K562 (cell line): Measurements from ENCODE around the gene ANKS3. TPM values are rescaled to one million over a fixed set of nuclear protein-coding genes. Genes with fewer than 3 reads are reported as not detected.

Source experiments
- BCL6 ChIP-seq: fragments of 250-450 bp; sonication (Bioruptor Pico); IDR thresholded peaks from 2 replicates; pipeline ENCODE4 v1.4.0; 2020
- CSDE1 ChIP-seq, 2 experiments: fragments of 450-650 bp; IDR thresholded peaks; 2 replicates each; pipeline ENCODE4 v1.6.1; 2016; ENCODE audit warnings: mild to moderate bottlenecking in 1 of 2
- DACH1 ChIP-seq: fragments of 450-650 bp; IDR thresholded peaks from 2 replicates; pipeline ENCODE4 v1.6.1; 2018; ENCODE audit not compliant: partially characterized antibody
- DMBX1 ChIP-seq: fragments of 250-450 bp; sonication (Bioruptor Pico); IDR thresholded peaks from 2 replicates; pipeline ENCODE4 v1.8.0; 2022; ENCODE audit warnings: inconsistent platforms, mild to moderate bottlenecking, moderate library complexity, borderline replicate concordance
- HDAC2 ChIP-seq: fragments of 450-650 bp; IDR thresholded peaks from 2 replicates; pipeline ENCODE4 v1.6.1; 2016; ENCODE audit warnings: mild to moderate bottlenecking
- ILF3 ChIP-seq: fragments of 450-650 bp; IDR thresholded peaks from 2 replicates; pipeline ENCODE4 v1.6.1; 2018; ENCODE audit warnings: antibody characterized with exemption, mild to moderate bottlenecking, moderate library complexity, borderline replicate concordance
- KDM5B ChIP-seq: fragments of 200-600 bp; sonication (generic); IDR thresholded peaks from 2 replicates; pipeline ENCODE4 v1.6.1; 2012; ENCODE audit warnings: low read depth, mild to moderate bottlenecking, moderate library complexity, low read length, control low read depth, inconsistent platforms; ENCODE audit not compliant: insufficient replicate concordance
- MEIS2 ChIP-seq: fragments of 450-650 bp; IDR thresholded peaks from 2 replicates; pipeline ENCODE4 v1.6.1; 2014; ENCODE audit warnings: mild to moderate bottlenecking; ENCODE audit not compliant: partially characterized antibody
- NFE2L1 ChIP-seq: fragments of 450-650 bp; IDR thresholded peaks from 2 replicates; pipeline ENCODE4 v1.6.1; 2016; ENCODE audit warnings: missing genetic modification characterization, low read depth, mild to moderate bottlenecking, missing compliant biosample characterization, moderate library complexity, borderline replicate concordance
- PCBP2 ChIP-seq: fragments of 200-400 bp; formaldehyde crosslinking; IDR thresholded peaks from 2 replicates; pipeline ENCODE4 v1.6.1; 2018; ENCODE audit warnings: low read length, low read depth, mild to moderate bottlenecking, moderate library complexity; ENCODE audit not compliant: poor library complexity, severe bottlenecking
- ZNF766 ChIP-seq: fragments of 200-800 bp; sonication (Bioruptor generic); conservative IDR thresholded peaks from 2 replicates; pipeline ENCODE4 v1.6.1; 2016; ENCODE audit warnings: missing genetic modification characterization, missing compliant biosample characterization
- polyA plus RNA-seq, 8 experiments: library from polyadenylated mRNA; depleted of rRNA in 4 of 8; stranded (reverse) in 5 of 8; unstranded in 3 of 8; fragments of >200 nt; fragmentation: Nextera tagmentation in 2 of 8; fragmentation: Illumina TruSeq in 1 of 8; extraction: Ambion mirVana in 2 of 8; extraction: Trizol in 1 of 8; gene quantifications; 2 replicates each; pipeline versions ENCODE4 v1.2.1 to v1.2.3, GENCODE V29; 2011 to 2014; ENCODE audit warnings: inconsistent platforms in 1 of 8, missing spikeins in 1 of 8
- total RNA-seq, 7 experiments: library from RNA; depleted of rRNA in 6 of 7; stranded (reverse); fragments of >200 nt in 6 of 7; fragmentation: Illumina TruSeq in 2 of 7; extraction: Trizol in 2 of 7; gene quantifications; 2 replicates each; pipeline versions ENCODE4 v1.2.1 to v1.2.3, GENCODE V29; 2011 to 2021; ENCODE audit warnings: low replicate concordance in 1 of 7
- TF ChIP-seq, protein P1 (sequence below): fragments of 450-650 bp; IDR thresholded peaks from 2 replicates; pipeline ENCODE4 v1.6.1; 2016; ENCODE audit warnings: borderline replicate concordance
- TF ChIP-seq, protein P2 (sequence below): conservative IDR thresholded peaks from 2 replicates; pipeline ENCODE4 v1.6.1; 2011; ENCODE audit warnings: low read depth, mild to moderate bottlenecking, low read length; ENCODE audit not compliant: control insufficient read depth
- TF ChIP-seq, protein P3 (sequence below): fragments of 450-650 bp; IDR thresholded peaks from 2 replicates; pipeline ENCODE4 v1.6.1; 2016; ENCODE audit warnings: antibody characterized with exemption
- TF ChIP-seq, protein P4 (sequence below): fragments of 450-650 bp; IDR thresholded peaks from 2 replicates; pipeline ENCODE4 v1.6.1; 2017; ENCODE audit warnings: mild to moderate bottlenecking, moderate library complexity
- TF ChIP-seq, protein P5 (sequence below): fragments of 450-650 bp; IDR thresholded peaks from 2 replicates; pipeline ENCODE4 v1.6.1; 2016; ENCODE audit warnings: missing biosample characterization, missing genetic modification characterization
- TF ChIP-seq, protein P6 (sequence below): fragments of 450-650 bp; formaldehyde crosslinking; IDR thresholded peaks from 2 replicates; pipeline ENCODE4 v1.4.0; 2020; ENCODE audit warnings: mild to moderate bottlenecking, moderate library complexity

The ANKS3 gene
- total and polyA plus RNA-seq, 9 of the 15 experiments (the other 6 are each of a cell fraction or from before 2014, with no cell fraction given) = 0.43 to 25.7 (median 14.8) TPM

DNA sequence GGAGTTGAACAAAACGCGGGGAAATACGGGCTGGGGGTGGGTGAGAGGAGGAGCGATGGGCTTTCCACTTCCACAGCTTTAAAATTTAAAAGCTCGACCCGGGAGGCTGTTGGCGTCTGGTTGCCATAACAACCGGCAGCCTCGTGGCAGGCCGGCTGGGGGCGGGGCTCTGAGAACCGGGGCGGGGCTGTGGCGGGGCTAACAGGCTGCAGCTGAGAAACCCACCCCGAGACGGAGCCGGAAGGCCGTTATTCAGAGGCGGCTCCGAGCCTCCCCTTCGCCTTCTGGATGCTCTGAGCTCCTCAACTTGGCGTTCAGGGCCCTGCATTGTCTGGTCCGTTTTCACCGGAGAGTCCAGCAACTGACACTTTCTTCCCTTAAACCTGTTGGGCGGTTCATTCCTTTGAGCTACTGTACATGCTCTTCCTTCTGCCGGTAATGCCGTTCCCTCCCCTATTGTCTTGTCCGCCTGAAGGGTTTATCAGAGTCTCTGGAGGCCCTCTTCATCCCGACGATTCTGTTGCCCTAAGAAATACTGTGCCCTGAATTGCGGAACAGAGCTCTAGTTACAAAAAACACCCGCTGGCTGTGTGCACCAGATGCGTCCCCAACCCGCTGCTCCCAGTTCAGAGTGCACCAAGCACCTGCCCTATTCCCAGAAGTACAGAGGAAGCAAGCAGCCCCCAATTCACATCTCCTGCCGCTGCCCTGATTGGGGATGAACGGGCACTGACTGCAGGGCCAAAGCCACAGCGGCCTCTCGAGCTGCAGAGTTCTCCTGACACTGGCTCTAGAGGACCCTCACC is 862 bp upstream of the ANKS3 start (continued):
- TF ChIP-seq HDAC2 (0 out of 2 replicates have a peak, but pooled peaks have one; percentile 6), NFE2L1 (tag) (no peak), PCBP2 (no peak), ILF3 (no peak), DMBX1 (CRISPR knock-in tag) (no peak), BCL6 (CRISPR knock-in tag) (no peak), MEIS2 (no peak), ZNF766 (no peak), KDM5B (peak; percentile 87), DACH1 (no peak), CSDE1 (IDR thresholded peaks at IDR 0.05) (peak in 1 of 2 experiments; percentile 68; a peak in 1 of 4 replicates)
- TF ChIP-seq, protein P1, sequence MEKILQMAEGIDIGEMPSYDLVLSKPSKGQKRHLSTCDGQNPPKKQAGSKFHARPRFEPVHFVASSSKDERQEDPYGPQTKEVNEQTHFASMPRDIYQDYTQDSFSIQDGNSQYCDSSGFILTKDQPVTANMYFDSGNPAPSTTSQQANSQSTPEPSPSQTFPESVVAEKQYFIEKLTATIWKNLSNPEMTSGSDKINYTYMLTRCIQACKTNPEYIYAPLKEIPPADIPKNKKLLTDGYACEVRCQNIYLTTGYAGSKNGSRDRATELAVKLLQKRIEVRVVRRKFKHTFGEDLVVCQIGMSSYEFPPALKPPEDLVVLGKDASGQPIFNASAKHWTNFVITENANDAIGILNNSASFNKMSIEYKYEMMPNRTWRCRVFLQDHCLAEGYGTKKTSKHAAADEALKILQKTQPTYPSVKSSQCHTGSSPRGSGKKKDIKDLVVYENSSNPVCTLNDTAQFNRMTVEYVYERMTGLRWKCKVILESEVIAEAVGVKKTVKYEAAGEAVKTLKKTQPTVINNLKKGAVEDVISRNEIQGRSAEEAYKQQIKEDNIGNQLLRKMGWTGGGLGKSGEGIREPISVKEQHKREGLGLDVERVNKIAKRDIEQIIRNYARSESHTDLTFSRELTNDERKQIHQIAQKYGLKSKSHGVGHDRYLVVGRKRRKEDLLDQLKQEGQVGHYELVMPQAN = peak; percentile 91; the same call in 1 of the 2 replicates
- TF ChIP-seq, protein P2, sequence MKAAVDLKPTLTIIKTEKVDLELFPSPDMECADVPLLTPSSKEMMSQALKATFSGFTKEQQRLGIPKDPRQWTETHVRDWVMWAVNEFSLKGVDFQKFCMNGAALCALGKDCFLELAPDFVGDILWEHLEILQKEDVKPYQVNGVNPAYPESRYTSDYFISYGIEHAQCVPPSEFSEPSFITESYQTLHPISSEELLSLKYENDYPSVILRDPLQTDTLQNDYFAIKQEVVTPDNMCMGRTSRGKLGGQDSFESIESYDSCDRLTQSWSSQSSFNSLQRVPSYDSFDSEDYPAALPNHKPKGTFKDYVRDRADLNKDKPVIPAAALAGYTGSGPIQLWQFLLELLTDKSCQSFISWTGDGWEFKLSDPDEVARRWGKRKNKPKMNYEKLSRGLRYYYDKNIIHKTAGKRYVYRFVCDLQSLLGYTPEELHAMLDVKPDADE = peak; percentile 90
- TF ChIP-seq, protein P3, sequence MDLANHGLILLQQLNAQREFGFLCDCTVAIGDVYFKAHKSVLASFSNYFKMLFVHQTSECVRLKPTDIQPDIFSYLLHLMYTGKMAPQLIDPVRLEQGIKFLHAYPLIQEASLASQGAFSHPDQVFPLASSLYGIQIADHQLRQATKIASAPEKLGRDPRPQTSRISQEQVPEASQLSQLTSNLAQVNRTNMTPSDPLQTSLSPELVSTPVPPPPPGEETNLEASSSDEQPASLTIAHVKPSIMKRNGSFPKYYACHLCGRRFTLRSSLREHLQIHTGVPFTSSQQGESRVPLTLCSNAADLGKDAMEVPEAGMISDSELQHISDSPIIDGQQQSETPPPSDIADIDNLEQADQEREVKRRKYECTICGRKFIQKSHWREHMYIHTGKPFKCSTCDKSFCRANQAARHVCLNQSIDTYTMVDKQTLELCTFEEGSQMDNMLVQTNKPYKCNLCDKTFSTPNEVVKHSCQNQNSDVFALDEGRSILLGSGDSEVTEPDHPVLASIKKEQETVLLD = no peak
- TF ChIP-seq, protein P4, sequence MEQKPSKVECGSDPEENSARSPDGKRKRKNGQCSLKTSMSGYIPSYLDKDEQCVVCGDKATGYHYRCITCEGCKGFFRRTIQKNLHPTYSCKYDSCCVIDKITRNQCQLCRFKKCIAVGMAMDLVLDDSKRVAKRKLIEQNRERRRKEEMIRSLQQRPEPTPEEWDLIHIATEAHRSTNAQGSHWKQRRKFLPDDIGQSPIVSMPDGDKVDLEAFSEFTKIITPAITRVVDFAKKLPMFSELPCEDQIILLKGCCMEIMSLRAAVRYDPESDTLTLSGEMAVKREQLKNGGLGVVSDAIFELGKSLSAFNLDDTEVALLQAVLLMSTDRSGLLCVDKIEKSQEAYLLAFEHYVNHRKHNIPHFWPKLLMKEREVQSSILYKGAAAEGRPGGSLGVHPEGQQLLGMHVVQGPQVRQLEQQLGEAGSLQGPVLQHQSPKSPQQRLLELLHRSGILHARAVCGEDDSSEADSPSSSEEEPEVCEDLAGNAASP = no peak
- TF ChIP-seq, protein P5, sequence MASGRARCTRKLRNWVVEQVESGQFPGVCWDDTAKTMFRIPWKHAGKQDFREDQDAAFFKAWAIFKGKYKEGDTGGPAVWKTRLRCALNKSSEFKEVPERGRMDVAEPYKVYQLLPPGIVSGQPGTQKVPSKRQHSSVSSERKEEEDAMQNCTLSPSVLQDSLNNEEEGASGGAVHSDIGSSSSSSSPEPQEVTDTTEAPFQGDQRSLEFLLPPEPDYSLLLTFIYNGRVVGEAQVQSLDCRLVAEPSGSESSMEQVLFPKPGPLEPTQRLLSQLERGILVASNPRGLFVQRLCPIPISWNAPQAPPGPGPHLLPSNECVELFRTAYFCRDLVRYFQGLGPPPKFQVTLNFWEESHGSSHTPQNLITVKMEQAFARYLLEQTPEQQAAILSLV (tag) = no peak
- TF ChIP-seq, protein P6, sequence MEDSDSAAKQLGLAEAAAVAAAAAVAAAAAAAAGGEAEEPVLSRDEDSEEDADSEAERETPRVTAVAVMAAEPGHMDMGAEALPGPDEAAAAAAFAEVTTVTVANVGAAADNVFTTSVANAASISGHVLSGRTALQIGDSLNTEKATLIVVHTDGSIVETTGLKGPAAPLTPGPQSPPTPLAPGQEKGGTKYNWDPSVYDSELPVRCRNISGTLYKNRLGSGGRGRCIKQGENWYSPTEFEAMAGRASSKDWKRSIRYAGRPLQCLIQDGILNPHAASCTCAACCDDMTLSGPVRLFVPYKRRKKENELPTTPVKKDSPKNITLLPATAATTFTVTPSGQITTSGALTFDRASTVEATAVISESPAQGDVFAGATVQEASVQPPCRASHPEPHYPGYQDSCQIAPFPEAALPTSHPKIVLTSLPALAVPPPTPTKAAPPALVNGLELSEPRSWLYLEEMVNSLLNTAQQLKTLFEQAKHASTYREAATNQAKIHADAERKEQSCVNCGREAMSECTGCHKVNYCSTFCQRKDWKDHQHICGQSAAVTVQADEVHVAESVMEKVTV (CRISPR knock-in tag) = no peak
